NCI-H1930 (cell line): Measurements from ENCODE around the gene ASTN2.

ENCODE experiments used
- DNase-seq, 2 experiments: peaks; one replicate each; lab custom pipeline; 2025; lab: John Stamatoyannopoulos, UW

The ASTN2 gene

GRCh38 chr9:116483622-116484491, 931.0 kb downstream of the ASTN2 start:
- DNase-seq = no peak

DNA sequence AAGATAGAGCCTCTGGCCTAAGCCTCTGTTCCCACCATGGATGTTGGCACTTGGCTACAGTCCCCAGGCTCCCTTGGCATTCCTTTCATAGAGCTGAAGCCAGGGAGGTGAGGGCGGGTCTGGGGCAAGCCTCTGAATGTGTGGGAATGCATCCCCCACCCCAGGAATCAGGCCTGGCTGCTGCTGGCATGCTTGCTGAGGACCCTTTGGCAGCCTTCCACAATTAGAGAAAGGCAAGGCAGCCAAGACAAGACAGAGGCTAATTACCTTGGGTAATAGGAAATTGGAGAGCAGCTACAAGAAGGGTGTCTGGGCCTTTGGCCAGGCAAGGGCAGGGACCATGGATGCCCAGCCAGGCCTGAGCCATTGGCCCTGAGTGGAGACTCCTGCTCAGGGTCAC, 932.1 kb downstream of the ASTN2 start:
- DNase-seq = no peak

DNA sequence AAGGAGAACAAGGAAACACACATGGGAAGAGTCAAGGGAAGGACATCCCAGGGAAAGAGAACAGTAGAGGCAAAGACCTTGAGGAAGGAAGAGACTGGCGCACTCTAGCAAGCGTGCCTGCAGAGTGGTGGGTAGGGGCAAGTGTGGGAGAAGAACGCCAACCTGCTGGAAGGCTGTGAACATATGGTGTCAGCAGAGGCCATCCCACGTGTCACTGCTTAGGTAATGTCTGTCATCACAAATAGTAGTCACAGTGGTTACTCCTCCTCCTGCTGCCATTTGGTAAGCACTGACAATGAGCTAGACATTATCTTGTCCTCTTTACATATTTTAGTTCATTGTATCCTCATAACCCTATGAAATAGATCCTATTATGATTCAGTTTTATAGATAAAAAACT, 934.2 kb downstream of the ASTN2 start:
- no peak for DNase-seq

- DNase-seq = no peak
These were observed 934.9 kb downstream of the ASTN2 start for GRCh38 chr9:116479967-116480366.

GRCh38 chr9:116479056-116479544, 935.8 kb downstream of the ASTN2 start:
- no peak for DNase-seq

GRCh38 chr9:116477584-116478141, 937.2 kb downstream of the ASTN2 start:
- DNase-seq = no peak

GRCh38 chr9:116476935-116477381, 937.9 kb downstream of the ASTN2 start:
- DNase-seq = no peak

GRCh38 chr9:116476002-116476401, 938.9 kb downstream of the ASTN2 start:
- no peak for DNase-seq

GRCh38 chr9:116475201-116475600, 939.7 kb downstream of the ASTN2 start:
- DNase-seq = no peak

DNA sequence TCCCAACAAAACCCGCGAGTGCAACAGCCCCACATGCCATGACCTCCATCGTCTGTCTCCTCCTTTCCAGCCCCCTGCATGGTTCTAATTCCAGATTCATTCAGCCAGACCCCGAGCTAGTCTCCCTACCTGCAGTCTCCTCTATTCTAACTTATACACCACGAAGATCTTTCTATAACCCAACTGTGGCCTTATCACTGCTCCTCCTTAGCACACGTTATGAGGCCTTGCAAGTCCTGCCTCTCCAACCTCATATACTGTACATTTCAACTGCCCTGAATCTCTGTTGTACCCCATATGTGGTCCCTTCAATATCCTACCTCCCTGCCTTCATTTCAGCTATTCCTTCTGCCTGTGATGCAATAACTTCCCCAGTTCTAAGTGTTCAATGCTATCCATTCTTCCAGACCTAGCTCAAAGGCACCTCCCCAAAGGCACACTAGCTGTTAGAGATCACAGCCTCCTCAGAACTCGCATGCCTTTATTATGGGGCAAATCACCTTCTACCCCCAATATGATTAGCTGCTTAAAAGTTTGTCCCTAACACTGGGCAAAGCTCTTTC, 942.8 kb downstream of the ASTN2 start:
- DNase-seq = no peak

DNA sequence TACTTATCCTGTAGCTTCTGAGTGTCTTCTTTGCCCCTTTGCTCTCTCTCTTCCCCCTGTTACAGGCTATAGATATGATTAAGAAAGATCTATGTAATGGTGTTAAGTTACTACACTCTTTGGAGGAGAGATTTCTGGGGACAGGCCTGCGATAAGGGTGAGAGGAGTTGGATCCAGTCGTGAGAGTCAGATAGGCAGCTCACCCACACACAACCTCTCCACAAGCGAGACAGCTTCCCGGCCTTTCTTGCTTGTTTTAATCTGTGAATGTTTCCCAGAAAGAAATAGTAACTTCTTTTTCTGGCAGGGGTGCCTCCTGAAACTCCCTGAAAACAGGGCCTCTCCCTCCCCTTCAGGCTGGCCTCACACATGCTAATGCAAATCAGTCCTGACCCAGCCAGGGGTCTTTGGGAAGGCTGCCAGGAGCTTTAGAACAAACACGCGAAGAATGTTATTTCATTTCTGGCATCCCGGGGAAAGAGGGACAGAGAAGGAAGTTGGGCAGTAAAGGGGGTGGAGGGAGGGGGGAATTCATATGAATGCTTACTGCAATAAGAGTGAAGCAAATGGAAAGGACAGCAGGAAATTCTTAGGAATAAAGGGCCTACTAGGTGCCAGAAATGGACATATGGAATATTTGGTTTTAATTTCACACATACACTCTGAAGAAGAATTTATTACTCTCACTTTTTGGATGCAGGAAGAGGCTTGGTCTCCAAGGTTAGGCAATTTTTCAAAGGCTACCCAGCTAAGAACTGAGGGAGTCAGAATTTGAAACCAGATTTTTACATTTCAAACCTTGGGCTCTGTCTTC, 943.6 kb downstream of the ASTN2 start:
- DNase-seq = no peak

GRCh38 chr9:116468793-116469527, 945.9 kb downstream of the ASTN2 start:
- no peak for DNase-seq

DNA sequence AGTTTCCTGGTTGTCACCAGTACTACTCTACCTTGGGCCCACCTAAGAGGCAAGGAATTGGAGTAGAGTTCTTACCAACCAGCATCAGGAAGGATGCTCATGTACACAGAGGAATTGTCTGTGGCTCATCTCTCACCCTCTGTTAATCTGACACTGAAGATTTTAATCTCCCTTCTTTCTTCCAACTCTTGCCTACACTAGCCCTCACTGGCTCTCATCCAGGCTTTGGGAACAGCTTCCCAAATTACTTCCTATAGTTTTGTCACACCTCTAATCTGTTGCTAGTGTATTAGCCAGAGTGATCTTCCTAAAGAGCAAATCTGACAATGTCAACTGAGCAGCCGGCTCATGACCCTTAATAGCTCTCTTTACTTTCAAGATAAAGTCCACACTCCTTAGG, 946.5 kb downstream of the ASTN2 start:
- no peak for DNase-seq

DNA sequence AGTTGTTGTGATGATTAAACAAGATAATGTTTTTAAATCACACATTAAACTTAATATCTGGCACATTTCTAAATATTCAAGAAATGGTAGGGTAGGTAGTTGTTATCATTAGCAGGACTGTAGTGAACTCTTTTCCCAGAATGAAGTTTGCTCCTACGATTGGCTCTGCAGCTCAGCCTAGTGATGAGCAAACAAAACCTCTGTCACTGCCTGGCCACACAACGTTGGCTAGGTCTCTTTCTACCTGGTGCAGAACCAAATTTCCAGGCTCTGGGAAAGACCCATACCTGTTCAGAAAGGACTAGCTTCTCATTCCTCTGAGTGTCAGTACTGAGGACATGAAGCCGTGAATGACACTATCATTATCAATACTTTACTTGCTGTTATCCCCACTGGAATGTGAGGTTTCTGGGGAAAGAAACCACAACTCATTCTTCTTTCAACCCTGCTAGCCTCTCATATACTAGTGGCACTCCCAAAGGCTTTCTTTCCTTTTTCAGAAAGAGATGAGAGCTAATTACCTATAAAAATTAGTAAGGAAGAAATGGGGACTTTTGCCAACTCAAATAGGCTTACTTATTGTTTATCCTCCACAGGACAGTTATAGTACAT, 947.0 kb downstream of the ASTN2 start:
- DNase-seq = no peak

DNA sequence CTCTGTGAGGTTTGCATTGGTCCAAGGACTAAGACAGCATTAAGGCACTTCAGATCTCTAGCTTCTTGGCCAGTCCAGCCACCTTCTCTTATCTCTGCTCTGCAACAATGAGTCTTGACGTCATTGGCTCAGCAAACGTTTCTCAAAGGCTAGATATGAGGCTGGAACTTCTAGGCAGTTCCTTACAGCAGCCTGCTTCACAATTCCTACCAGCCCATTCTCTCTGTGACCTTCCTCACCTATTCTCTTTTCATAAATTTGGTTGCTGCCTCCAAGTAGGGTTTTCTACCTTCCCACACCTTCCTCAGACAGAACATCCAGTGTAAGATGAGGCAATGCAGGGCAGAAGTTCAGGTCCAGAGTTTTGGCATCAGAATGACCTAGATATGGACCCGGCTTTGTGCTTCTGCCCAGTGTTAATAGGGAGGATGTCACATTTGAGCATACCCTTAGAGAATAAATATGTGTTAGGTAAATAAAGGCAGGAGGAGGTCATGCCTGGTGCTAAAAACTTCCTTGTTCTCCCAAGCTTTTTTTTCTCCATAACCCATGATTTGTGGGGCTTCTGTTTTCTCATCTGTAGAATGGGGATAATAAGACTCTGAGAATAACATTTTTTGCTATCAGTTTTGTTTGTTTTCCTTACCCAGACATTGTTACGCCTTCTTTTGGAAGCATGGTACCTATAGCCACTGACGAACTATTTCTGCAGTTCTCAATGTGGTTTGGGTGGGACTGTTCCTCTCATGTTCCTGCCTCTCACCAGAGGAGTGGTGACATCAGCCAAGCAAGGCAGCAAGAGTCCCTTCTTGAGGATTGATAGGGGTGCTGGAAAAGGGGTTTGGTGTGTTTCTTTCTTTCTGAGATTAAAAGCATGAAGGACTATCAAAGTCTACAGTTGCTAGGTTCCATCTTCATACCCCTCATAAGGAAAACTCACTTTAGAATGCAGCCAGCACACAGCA, 948.3 kb downstream of the ASTN2 start:
- no peak for DNase-seq

GRCh38 chr9:116465576-116466270, 949.1 kb downstream of the ASTN2 start:
- DNase-seq = no peak

DNA sequence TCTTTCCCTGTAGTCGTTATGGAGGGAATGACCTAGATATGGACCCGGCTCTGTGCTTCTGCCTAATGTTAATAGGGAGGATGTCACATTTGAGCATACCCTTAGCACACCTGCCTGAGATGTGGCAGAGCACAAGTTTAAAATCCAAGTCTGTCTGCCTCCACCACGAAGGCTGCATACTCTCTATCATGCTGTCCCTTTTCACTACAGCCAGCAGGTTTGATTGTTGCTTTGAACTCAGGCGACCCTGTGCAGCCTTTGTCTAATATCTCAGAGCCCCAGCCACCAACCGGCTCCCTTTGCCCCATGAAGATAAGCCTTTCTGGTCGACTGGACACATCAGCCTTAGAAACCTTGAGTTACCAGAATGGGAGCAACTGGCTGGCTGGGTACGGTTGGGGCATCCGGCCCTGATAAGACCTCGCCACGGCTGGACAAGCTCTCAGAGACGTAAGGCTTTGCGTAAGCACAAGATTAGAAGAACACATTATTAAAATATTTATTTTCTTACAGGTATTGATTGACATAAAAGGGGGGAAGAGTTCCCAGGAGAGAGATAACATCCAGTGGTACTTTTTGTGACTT, 949.8 kb downstream of the ASTN2 start:
- no peak for DNase-seq

DNA sequence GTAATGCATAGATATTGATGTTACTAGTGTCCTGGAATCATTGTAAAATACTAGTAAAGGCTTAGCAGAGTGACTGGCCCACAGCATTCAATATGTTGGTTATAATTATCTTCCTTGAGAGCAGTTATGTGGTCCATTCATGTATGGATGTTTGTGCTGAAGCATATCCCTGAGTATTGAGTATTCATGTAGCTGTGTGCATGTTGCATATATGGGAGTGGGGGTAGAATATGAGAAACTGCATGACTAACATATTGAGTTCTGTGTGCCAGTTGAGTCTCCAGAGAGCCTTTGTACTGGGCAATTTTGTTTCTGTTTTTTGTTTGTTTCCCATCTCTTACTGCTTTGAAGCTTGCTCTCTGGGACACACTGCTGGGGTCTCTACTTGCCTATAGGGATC, 950.4 kb downstream of the ASTN2 start:
- DNase-seq = no peak

DNA sequence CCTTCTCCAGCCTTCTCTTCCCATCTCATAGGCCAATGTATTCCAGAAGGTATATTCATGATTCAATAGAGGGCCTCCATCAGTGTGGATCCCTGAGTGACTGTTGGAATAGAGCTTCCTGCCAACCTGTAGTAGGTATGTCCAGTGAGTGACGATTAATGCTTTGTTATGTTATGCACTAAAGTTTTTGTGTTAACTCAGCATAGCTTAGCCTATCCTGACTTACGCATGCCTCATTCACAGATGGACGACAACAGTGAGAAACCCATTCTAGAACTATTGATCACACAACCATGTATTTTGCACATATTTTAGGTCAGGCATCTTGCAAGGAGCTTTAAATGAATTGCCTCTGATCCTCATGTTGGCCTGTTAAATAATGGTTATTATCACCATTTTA, 953.2 kb downstream of the ASTN2 start:
- no peak for DNase-seq
